Tibial artery (tissue), 4 donors: ENCODE measurements around the gene KRTAP1-1.
"Not testable (repeated sequence)": the region's sequence is repeated elsewhere in the genome, so short reads cannot be mapped to it uniquely, and the experiment has no call there.

Source experiments
- DNase-seq, 2 donors: peaks; one replicate each; pipeline ENCODE4 v3.0.0-alpha.2; 2019
- H3K27ac ChIP-seq, 2 donors: fragments of 200-600 bp; sonication (generic) in 1 of 2; 1 replicate in 1 of 2; 2 replicates in 1 of 2; pipeline ENCODE4 v1.5.1; 2018 to 2019; ENCODE audit warnings: mild to moderate bottlenecking in 1 of 2
- H3K27me3 ChIP-seq, 2 donors: fragments of 200-600 bp; sonication (generic) in 1 of 2; one replicate each; pipeline versions ENCODE4 v1.5.1 to v1.6.0; 2016 to 2019
- H3K36me3 ChIP-seq, 3 donors: fragments of 200-600 bp; sonication (generic) in 2 of 3; one replicate each; pipeline ENCODE4 v1.5.1; 2016 to 2019; ENCODE audit warnings: mild to moderate bottlenecking in 2 of 3
- H3K4me1 ChIP-seq, 4 donors: fragments of 200-600 bp; sonication (generic) in 2 of 4; 1 replicate in 3 of 4; 2 replicates in 1 of 4; pipeline ENCODE4 v1.5.1; 2016 to 2019
- H3K4me3 ChIP-seq, 2 donors: fragments of 200-600 bp; sonication (generic) in 1 of 2; 1 replicate in 1 of 2; 2 replicates in 1 of 2; pipeline ENCODE4 v1.5.1; 2018 to 2019; ENCODE audit warnings: mild to moderate bottlenecking in 2 of 2
- H3K9me3 ChIP-seq, 3 donors: fragments of 200-600 bp; sonication (generic) in 1 of 3; one replicate each; pipeline ENCODE4 v1.5.1; 2016 to 2019
- CTCF ChIP-seq, 2 experiments: fragments of 200-600 bp in 1 of 2; fragments of 450-650 bp in 1 of 2; IDR thresholded peaks; one replicate each; pipeline ENCODE4 v1.5.1; 2017 to 2019; ENCODE audit warnings: antibody characterized with exemption in 2 of 2, mild to moderate bottlenecking in 1 of 2, moderate library complexity in 1 of 2
- intact Hi-C: fragments of 100-400 bp; cut with DNase I; formaldehyde crosslinking; loops from one replicate; pipeline ENCODE4 v1.15.0; 2023; ENCODE audit warnings: low total_unique reads

The KRTAP1-1 gene

DNA sequence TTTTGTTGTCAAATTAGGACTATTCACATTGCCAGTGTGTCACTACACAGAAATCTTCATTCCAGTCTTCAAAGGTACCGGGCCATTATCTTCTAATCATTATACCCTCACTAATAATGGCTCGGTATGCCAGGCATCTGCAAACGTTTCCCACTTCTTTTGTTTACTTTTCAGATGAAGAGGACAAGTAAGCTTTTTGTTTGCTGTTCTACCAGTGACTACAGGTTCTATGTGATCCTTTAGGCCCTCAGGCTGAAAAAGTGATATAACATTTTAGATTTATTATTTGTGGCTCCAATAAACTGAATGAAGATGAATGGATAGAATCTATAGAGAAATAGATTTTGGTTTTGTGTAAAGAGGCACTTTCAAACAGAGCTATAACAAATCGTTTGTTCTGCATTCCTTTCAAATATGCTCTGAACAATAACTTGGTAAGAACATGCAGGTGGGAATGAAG lies 31.9 kb downstream of the KRTAP1-1 start:
- Histone ChIP-seq H3K36me3 (no peaks in the 10 kb centered on the region), H3K27ac (no peak overlapping the region), H3K4me1 (no peaks in the 10 kb centered on the region), H3K27me3 (no peaks in the 10 kb centered on the region), H3K9me3 (no peaks in the 10 kb centered on the region), H3K4me3 (no peak overlapping the region)
- intact Hi-C loops: no loop called here
- no peak for DNase-seq
- TF ChIP-seq CTCF (IDR thresholded peaks at IDR 0.05): no peak

GRCh38 chr17:41008811-41009210 lies 32.4 kb downstream of the KRTAP1-1 start, which contains the start of gene KRTAP3-1:
Gene KRTAP3-1 (minus strand): TSS chr17:41009128. CDS start chr17:41009074, 54 bp downstream.
- Histone ChIP-seq H3K36me3 (no peaks in the 10 kb centered on the region), H3K27me3 (no peaks in the 10 kb centered on the region), H3K9me3 (no peaks in the 10 kb centered on the region), H3K4me3 (no peak within 1 kb of the TSS), H3K27ac (no peak within 1 kb of the TSS), H3K4me1 (no peaks in the 10 kb centered on the region)
- TF ChIP-seq CTCF (IDR thresholded peaks at IDR 0.05): no peak
- intact Hi-C loops: no loop called here
- no peak for DNase-seq

DNA sequence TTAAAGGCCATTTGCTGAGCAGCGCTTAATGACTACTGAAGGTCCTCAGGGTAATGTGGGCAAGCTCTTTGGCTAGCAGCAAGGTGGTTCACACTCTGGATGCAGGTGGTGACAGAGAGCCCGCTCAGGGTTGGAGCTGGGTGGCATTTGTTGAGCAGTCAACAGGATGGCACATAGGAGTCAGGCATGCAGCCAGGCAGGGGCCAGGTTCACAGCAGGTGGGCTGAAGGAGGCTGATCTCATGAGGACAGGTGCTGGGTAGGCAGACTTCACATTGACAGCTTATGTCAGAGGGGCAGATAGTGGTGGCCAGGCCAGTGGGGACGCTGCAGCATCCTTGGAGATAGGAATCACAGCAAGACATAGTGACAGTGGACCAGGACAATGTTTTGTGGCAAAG lies 36.9 kb downstream of the KRTAP1-1 start:
- H3K36me3 ChIP-seq: no peaks in the 10 kb centered on the region
- H3K4me3 ChIP-seq: no peak overlapping the region
- H3K27ac ChIP-seq: no peak overlapping the region
- no peak for DNase-seq
- H3K4me1 ChIP-seq: no peaks in the 10 kb centered on the region
- no peaks in the 10 kb centered on the region for H3K27me3 ChIP-seq
- no peaks in the 10 kb centered on the region for H3K9me3 ChIP-seq
- TF ChIP-seq CTCF (IDR thresholded peaks at IDR 0.05): no peak
- intact Hi-C loops: no loop called here

DNA sequence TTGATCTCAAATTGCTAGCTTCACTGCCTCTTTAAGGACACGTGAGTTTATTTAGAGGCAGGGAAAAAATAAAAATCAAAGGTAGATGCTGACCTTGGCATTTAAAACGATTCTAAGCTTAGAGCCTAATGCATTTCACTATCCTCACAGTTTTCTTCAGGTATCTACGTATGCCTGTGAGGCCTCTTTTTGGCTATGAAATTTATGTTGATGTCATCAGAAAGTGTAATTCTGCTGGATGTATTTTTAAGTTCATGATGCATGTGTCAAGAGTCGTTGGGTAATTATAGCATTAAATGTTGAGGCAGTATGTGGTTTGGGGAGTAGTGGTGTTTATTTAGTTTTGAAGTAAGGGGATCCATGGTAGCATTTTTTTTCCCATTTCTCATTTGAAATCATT lies 37.3 kb downstream of the KRTAP1-1 start:
- no peaks in the 10 kb centered on the region for H3K36me3 ChIP-seq
- H3K9me3 ChIP-seq: no peaks in the 10 kb centered on the region
- H3K4me3 ChIP-seq: no peak overlapping the region
- TF ChIP-seq CTCF (IDR thresholded peaks at IDR 0.05): no peak
- DNase-seq: no peak
- no peaks in the 10 kb centered on the region for H3K27me3 ChIP-seq
- intact Hi-C loops: no loop called here
- no peak overlapping the region for H3K27ac ChIP-seq
- no peaks in the 10 kb centered on the region for H3K4me1 ChIP-seq

- DNase-seq: no peak
- Histone ChIP-seq H3K4me3 (no peak overlapping the region), H3K9me3 (no peaks in the 10 kb centered on the region), H3K27ac (no peak overlapping the region), H3K36me3 (no peaks in the 10 kb centered on the region), H3K4me1 (no peaks in the 10 kb centered on the region), H3K27me3 (no peaks in the 10 kb centered on the region)
- TF ChIP-seq CTCF (IDR thresholded peaks at IDR 0.05): no peak
- intact Hi-C loops: no loop called here
Measured at GRCh38 chr17:41002814-41003213, 38.4 kb downstream of the KRTAP1-1 start.

GRCh38 chr17:41001795-41002194 lies 39.5 kb downstream of the KRTAP1-1 start:
- intact Hi-C loops: no loop called here
- Histone ChIP-seq H3K4me3 (no peak overlapping the region), H3K36me3 (no peaks in the 10 kb centered on the region), H3K9me3 (no peaks in the 10 kb centered on the region), H3K4me1 (no peaks in the 10 kb centered on the region), H3K27ac (no peak overlapping the region), H3K27me3 (no peaks in the 10 kb centered on the region)
- no peak for DNase-seq
- TF ChIP-seq CTCF (IDR thresholded peaks at IDR 0.05): no peak

DNA sequence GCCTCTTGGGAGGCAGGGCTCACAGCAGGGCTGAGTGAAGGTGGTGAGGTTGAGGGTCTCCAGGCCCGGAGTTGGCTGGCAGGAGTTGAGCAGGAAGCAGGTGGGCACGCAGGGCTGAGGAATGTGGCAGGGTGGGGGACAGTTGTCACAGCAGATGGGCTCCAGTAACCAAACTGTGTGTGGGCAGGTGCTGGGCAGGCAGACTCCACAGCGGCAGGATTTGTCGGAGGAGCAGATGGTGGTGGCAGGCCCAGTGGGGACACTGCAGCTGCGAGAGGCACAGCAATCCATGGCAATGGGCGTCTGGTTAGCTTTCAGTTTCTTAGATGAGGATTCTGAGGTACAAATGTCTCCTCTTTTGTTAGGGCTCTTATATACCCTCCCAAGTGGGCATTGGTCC lies 41.7 kb downstream of the KRTAP1-1 start, which contains the start of gene KRTAP3-2:
KRTAP3-2 (minus strand) TSS at position 344 of the 400 bp plus-strand sequence; CDS start at position 291, 53 bp downstream.
- H3K27me3 ChIP-seq, intact Hi-C loops, H3K27ac ChIP-seq, H3K4me3 ChIP-seq, DNase-seq, H3K4me1 ChIP-seq, H3K9me3 ChIP-seq, H3K36me3 ChIP-seq: not testable (repeated sequence)
